SK-N-SH treated with all-trans-retinoic acid at 6 μM for 48 hours (cell line): Measurements from ENCODE around the gene SNRPD3.

Source experiments
- ARNTL ChIP-seq: fragments of 450-650 bp; formaldehyde crosslinking; IDR thresholded peaks from 2 replicates; pipeline ENCODE4 v1.5.0; 2020; ENCODE audit warnings: low read depth, mild to moderate bottlenecking, moderate library complexity, borderline replicate concordance
- OSR1 ChIP-seq: fragments of 250-450 bp; sonication (Bioruptor Pico); IDR thresholded peaks from 2 replicates; pipeline ENCODE4 v1.8.0; 2022; ENCODE audit warnings: moderate library complexity, mild to moderate bottlenecking, inconsistent platforms
- PATZ1 ChIP-seq: fragments of 250-450 bp; sonication (Bioruptor Pico); IDR thresholded peaks from 2 replicates; pipeline ENCODE4 v1.8.0; 2020; ENCODE audit warnings: mild to moderate bottlenecking, moderate library complexity, borderline replicate concordance
- RARB ChIP-seq: fragments of 250-450 bp; sonication (Bioruptor Pico); IDR thresholded peaks from 2 replicates; pipeline ENCODE4 v1.8.0; 2021; ENCODE audit warnings: mild to moderate bottlenecking, moderate library complexity
- SNAI2 ChIP-seq: fragments of 250-450 bp; sonication (Bioruptor Pico); IDR thresholded peaks from 2 replicates; pipeline ENCODE4 v1.5.0; 2020; ENCODE audit warnings: mild to moderate bottlenecking, moderate library complexity
- ZFP3 ChIP-seq: fragments of 250-450 bp; sonication (Bioruptor Pico); IDR thresholded peaks from 2 replicates; pipeline ENCODE4 v1.5.0; 2020; ENCODE audit warnings: mild to moderate bottlenecking, moderate library complexity
- ZFP30 ChIP-seq: fragments of 450-650 bp; formaldehyde crosslinking; IDR thresholded peaks from 2 replicates; pipeline ENCODE4 v1.5.0; 2022; ENCODE audit warnings: mild to moderate bottlenecking, moderate library complexity
- ZNF8 ChIP-seq: fragments of 450-650 bp; formaldehyde crosslinking; IDR thresholded peaks from 2 replicates; pipeline ENCODE4 v1.5.0; 2020; ENCODE audit warnings: mild to moderate bottlenecking, moderate library complexity

DNA sequence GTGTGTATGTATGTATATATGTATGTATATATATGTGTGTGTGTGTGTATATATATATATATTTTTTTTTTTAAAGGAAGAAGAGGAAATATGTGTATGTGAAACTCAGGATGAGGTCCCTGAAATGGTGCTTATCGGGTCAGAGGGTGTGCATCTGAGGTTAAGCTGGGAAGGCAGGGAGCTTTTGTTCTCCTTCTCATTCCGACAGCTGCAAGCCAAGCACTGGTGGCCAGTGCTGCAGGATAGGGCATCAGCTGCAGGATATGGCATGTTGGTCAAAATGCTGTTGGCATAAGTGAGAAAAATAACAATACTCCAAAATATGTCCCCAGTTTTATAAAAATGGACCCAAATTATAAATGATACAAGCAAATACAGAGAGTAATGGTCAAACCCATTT, 7.4 kb downstream of the SNRPD3 start:
- TF ChIP-seq PATZ1 (no peak), OSR1 (CRISPR knock-in tag) (no peak), SNAI2 (CRISPR knock-in tag) (no peak), ZFP30 (CRISPR knock-in tag) (no peak), RARB (CRISPR knock-in tag) (no peak), ZNF8 (CRISPR knock-in tag) (no peak), ARNTL (CRISPR knock-in tag) (no peak), ZFP3 (CRISPR knock-in tag) (no peak)
